Adipocyte (in vitro differentiated cells): ENCODE measurements around the gene BTBD1.
"Not testable (repeated sequence)": the region's sequence is repeated elsewhere in the genome, so short reads cannot be mapped to it uniquely, and the experiment has no call there.

Source experiments
- DNase-seq: peaks from one replicate; pipeline ENCODE4 v3.0.0-alpha.2; 2015; ENCODE audit warnings: low read depth
- H3K27me3 ChIP-seq: replicated peaks from 2 replicates; pipeline ENCODE4 v1.7.0; 2013; ENCODE audit warnings: mild to moderate bottlenecking, low read length, moderate library complexity; ENCODE audit not compliant: control insufficient read depth, insufficient read depth
- H3K36me3 ChIP-seq: 2 replicates; pipeline ENCODE4 v1.7.0; 2013; ENCODE audit warnings: low read length, mild to moderate bottlenecking, moderate library complexity; ENCODE audit not compliant: control insufficient read depth, insufficient read depth, severe bottlenecking
- H3K4me1 ChIP-seq: 2 replicates; pipeline ENCODE4 v1.7.0; 2013; ENCODE audit warnings: mild to moderate bottlenecking, low read length, moderate library complexity; ENCODE audit not compliant: control insufficient read depth, insufficient read depth
- H3K4me3 ChIP-seq: 2 replicates; pipeline ENCODE4 v1.7.0; 2013; ENCODE audit warnings: mild to moderate bottlenecking, low read length, moderate library complexity
- H3K9ac ChIP-seq: 2 replicates; pipeline ENCODE4 v1.7.0; 2013; ENCODE audit warnings: mild to moderate bottlenecking, low read length, moderate library complexity
- H3K9me3 ChIP-seq: 2 replicates; pipeline ENCODE4 v1.7.0; 2013; ENCODE audit warnings: mild to moderate bottlenecking, low read length, moderate library complexity; ENCODE audit not compliant: control insufficient read depth

Gene BTBD1

DNA sequence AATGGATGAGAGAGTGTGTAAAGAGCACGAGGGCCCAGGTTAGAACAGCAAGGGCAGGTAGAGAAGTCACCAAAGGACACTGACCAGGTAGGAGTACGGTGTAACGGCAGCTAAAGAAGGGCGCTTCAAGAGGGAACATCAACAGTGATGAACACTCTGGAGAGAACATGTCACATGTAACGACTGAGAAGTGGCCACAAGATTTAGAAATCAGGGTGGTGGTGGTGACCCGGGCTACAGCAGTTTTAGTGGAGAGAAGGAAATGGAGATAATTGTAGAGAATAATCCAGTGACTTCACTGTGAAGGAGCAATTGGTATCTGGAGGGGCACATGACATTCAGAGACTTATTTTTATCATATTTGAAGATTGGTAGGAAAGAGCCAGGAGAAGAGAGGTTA, 54.4 kb downstream of the BTBD1 start:
- peaks cover 26% of the 10 kb centered on the region for H3K4me1 ChIP-seq
- peaks cover 37% of the 10 kb centered on the region for H3K36me3 ChIP-seq
- peak overlapping the region; percentile 92 for H3K4me3 ChIP-seq
- no peak for DNase-seq
- H3K27me3 ChIP-seq = no peaks in the 10 kb centered on the region
- H3K9me3 ChIP-seq = no peaks in the 10 kb centered on the region
- H3K9ac ChIP-seq = no peak overlapping the region

- no peak for DNase-seq
- no peaks in the 10 kb centered on the region for H3K27me3 ChIP-seq
- H3K9me3 ChIP-seq = no peaks in the 10 kb centered on the region
- H3K9ac ChIP-seq = peak overlapping the region; percentile 93
- H3K4me3 ChIP-seq = peak overlapping the region; percentile 92
- H3K4me1 ChIP-seq = peaks cover 23% of the 10 kb centered on the region
- H3K36me3 ChIP-seq = peaks cover 37% of the 10 kb centered on the region
Observed at GRCh38 chr15:83012076-83012426, 55.0 kb downstream of the BTBD1 start.

DNA sequence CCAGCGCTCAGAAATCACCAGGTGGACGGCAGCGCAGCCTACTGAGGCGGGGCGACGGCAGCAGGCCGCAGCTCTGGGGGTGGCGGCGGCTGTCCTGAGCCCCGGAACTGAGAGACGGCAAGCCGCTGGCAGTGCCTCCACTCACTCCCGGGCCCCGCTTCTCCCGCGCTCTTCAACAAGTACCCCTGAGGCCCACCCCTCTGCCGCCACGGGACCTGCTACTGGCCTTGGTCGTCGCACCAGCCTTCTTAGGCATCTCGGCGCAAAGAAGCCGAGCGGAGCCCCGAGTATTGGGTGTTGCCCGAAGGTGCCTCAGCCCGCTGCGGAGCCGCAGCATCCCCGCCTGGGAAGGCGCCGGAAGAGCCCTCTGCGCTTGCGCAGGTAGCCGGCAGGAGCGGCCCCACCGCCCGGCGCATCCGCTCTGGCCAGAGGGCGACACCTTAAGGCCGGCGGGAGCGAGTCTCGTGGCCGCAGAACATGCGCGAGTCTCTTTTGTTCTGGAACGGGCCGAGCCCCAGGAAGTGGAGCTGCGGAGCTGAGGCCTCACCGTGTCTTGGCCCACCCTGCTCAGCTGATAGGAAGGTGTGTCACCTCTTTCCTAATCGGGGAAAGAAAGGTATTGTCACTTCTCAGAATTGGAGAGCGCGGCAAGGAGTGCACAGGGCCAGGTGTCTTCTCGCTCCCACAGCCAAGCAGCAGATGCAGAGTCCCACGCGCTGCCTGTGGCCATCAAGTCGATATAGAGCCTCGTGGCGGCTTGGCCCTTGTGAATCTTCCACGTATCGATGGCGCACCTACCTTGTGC, 55.6 kb downstream of the BTBD1 start, which contains the start of gene C15orf40:
Gene C15orf40, minus strand, starts transcription at position 369 of the 805 bp plus-strand sequence. Its CDS starts 32 bp downstream, at position 337.
- DNase-seq = peak; percentile 97
- Histone ChIP-seq H3K36me3 (peaks cover 38% of the 10 kb centered on the region), H3K4me3 (peak within 1 kb of the TSS; percentile 92), H3K4me1 (peaks cover 22% of the 10 kb centered on the region), H3K9ac (peak within 1 kb of the TSS; percentile 93), H3K27me3 (no peaks in the 10 kb centered on the region), H3K9me3 (no peaks in the 10 kb centered on the region)

DNA sequence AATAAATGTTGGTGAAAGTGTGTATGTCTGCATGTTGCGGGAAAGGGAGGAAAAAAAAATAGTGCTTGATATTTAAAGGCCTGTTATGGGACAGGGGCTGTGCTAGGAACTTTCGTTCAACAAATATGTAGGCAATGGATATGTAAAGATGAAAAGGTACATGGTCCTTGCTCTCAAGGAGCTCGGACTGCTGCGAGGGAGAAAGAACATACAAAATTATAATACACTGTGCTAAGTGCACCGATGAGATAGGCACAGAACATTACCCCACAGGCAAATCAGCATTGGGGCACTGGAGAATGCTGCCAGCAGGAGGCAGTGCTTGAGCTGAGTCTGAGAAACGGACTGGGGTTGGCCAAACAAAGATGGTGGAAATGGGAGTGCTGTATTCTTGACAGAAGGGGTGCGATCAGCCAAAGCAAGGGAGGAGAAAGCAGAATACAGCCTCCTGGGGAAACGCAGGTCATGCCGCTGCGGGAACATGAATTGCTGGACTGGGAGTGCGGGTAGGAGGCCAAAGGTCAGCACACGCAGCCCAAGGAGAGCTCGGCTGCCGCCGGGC, 56.3 kb downstream of the BTBD1 start:
- Histone ChIP-seq H3K9me3 (no peaks in the 10 kb centered on the region), H3K36me3 (peaks cover 36% of the 10 kb centered on the region), H3K4me1 (peaks cover 22% of the 10 kb centered on the region), H3K4me3 (peak overlapping the region; percentile 92), H3K9ac (peak overlapping the region; percentile 93), H3K27me3 (no peaks in the 10 kb centered on the region)
- peak; percentile 88 for DNase-seq

GRCh38 chr15:83000672-83001031, 66.4 kb downstream of the BTBD1 start:
- not testable (repeated sequence) for H3K9ac ChIP-seq, H3K36me3 ChIP-seq, H3K4me1 ChIP-seq, H3K9me3 ChIP-seq, DNase-seq, H3K27me3 ChIP-seq
- H3K4me3 ChIP-seq = peak overlapping the region; percentile 75

DNA sequence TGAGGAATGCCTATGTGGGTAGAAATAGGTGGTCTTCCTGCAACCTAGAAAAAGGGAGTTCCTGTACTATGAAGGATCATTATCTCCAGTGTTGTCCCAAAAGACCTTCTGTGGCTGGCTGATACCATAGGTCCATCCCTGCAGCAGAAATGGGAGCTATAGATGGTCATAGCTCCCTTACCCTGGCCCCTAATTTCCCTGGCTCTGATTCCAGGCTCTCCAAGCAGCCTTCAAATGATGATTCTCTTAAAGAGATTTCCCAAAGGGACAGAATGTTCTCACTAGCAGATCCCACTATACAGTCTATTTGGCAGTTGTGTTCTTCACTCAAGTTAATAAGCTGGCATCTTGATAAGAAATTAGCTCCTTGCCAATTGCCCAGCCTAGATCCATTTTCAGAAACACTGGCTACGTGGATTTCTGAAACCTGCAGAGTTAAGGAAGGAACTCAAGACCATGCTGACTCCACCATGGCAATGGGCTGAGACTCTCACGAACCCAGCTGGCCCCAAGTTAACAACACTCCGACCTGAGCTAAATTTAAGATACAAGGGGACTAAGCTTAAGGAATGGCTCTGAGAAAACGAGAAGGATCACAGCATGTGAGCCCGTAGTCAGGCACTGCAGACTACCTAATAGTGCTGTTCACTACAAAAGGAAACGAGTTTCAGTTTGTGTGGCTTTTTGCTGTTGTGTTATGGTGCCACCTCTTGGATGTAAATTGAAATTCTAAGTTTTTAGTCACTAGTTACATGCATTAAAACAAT, 67.0 kb downstream of the BTBD1 start:
- Histone ChIP-seq H3K9me3 (no peaks in the 10 kb centered on the region), H3K4me1 (peaks cover 9% of the 10 kb centered on the region), H3K36me3 (peaks cover 5% of the 10 kb centered on the region), H3K27me3 (no peaks in the 10 kb centered on the region), H3K4me3 (peak overlapping the region; percentile 75), H3K9ac (peak overlapping the region; percentile 65)
- DNase-seq = peak; percentile 69

- peaks cover 9% of the 10 kb centered on the region for H3K4me1 ChIP-seq
- H3K9ac ChIP-seq = no peak overlapping the region
- H3K27me3 ChIP-seq = no peaks in the 10 kb centered on the region
- H3K4me3 ChIP-seq = no peak overlapping the region
- H3K36me3 ChIP-seq = no peaks in the 10 kb centered on the region
- H3K9me3 ChIP-seq = no peaks in the 10 kb centered on the region
- no peak for DNase-seq
Observed at GRCh38 chr15:82999426-82999825, 67.6 kb downstream of the BTBD1 start.

DNA sequence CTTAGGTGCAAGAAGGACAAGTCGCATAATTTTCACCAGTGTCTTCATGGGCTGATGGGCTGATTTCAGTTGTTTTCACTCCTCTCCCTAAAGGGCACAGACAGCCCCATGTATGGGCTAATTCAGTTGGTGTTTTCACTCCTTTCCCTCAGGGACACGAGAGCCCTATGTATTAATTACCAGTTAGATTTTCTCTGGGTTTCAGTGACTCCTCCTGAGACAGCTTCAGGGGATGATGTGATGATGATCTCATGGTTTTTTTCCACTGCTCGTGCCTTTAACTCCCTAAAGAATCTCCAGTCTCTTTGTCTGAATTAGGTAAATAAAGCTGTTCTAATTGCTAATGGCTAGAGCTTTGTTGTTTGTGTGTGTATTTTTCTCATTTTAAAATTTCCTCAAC, 71.1 kb downstream of the BTBD1 start:
- Histone ChIP-seq H3K9ac (no peak overlapping the region), H3K36me3 (peaks cover under 1% of the 10 kb centered on the region), H3K9me3 (no peaks in the 10 kb centered on the region), H3K4me3 (no peak overlapping the region), H3K27me3 (no peaks in the 10 kb centered on the region), H3K4me1 (peaks cover 9% of the 10 kb centered on the region)
- no peak for DNase-seq

- H3K4me1 ChIP-seq = peaks cover 7% of the 10 kb centered on the region
- H3K9me3 ChIP-seq = no peaks in the 10 kb centered on the region
- no peak overlapping the region for H3K9ac ChIP-seq
- no peak for DNase-seq
- no peaks in the 10 kb centered on the region for H3K27me3 ChIP-seq
- H3K36me3 ChIP-seq = peaks cover 7% of the 10 kb centered on the region
- H3K4me3 ChIP-seq = no peak overlapping the region
Observed at GRCh38 chr15:82995076-82995475, 72.0 kb downstream of the BTBD1 start.

DNA sequence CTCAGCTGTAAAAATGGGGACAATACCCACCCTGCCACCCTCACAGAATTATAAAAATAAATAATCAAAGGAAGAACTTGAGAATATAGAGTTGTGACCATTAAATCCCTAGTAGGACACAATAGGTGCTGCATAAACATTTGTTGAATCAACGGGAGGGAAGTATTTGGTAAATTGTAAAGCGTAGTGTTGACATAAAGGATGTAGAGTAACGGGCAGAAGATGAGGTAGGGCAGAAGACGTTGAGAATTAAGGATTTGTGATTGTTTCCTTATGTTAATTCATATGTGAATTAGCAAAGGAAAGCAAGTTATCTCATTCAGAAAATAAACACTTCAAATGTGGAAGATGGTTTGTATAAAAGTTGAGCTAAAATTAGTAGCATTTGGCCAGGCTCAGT, 73.9 kb downstream of the BTBD1 start:
- H3K4me1 ChIP-seq = no peaks in the 10 kb centered on the region
- DNase-seq = no peak
- H3K9me3 ChIP-seq = no peaks in the 10 kb centered on the region
- H3K27me3 ChIP-seq = no peaks in the 10 kb centered on the region
- no peak overlapping the region for H3K9ac ChIP-seq
- H3K36me3 ChIP-seq = peaks cover 19% of the 10 kb centered on the region
- H3K4me3 ChIP-seq = no peak overlapping the region

GRCh38 chr15:82992436-82992998, 74.5 kb downstream of the BTBD1 start:
- Histone ChIP-seq H3K36me3 (peaks cover 19% of the 10 kb centered on the region), H3K4me3 (no peak overlapping the region), H3K9ac (no peak overlapping the region), H3K9me3 (no peaks in the 10 kb centered on the region), H3K27me3 (no peaks in the 10 kb centered on the region), H3K4me1 (no peaks in the 10 kb centered on the region)
- DNase-seq = no peak
